Urinary bladder (tissue), 4 donors: ENCODE results near the gene ADAM12. TPM values are rescaled to one million over a fixed set of nuclear protein-coding genes. Genes with fewer than 3 reads are reported as not detected.

ENCODE experiments used
- DNase-seq: peaks from one replicate; pipeline ENCODE4 v3.0.0-alpha.2; 2015; ENCODE audit errors: extremely low spot score
- H3K27ac ChIP-seq: one replicate; pipeline ENCODE4 v1.5.1; 2013; ENCODE audit warnings: low read depth, mild to moderate bottlenecking, moderate library complexity
- H3K36me3 ChIP-seq: one replicate; pipeline ENCODE4 v1.6.1; 2013; ENCODE audit warnings: mild to moderate bottlenecking, moderate library complexity; ENCODE audit not compliant: insufficient read depth
- H3K4me1 ChIP-seq: one replicate; pipeline ENCODE4 v1.6.1; 2013; ENCODE audit warnings: mild to moderate bottlenecking, moderate library complexity; ENCODE audit not compliant: insufficient read depth
- H3K4me3 ChIP-seq: one replicate; pipeline ENCODE4 v1.5.1; 2013; ENCODE audit warnings: low read depth, low read length
- WGBS: extraction: QIAGEN DNeasy Blood & Tissue Kit; methylation state at CpG from one replicate; pipeline ENCODE4 v1.1.7; 2013; 5-methylcytosine and 5-hydroxymethylcytosine counted together
- polyA plus RNA-seq: library from polyadenylated mRNA; stranded (reverse); fragments of 200-250 nt; gene quantifications from one replicate; pipeline ENCODE4 v1.2.3, GENCODE V29; 2013
- total RNA-seq: library from RNA; depleted of rRNA; stranded (reverse); fragments of >200 nt; gene quantifications from one replicate; pipeline ENCODE4 v1.2.3, GENCODE V29; 2014
- donor health status: healthy with polysubstance abuse.
- donor health status: healthy.

ADAM12 gene
- total and polyA plus RNA-seq, 2 donors, result 2.1 to 95.0 TPM

- no peak for DNase-seq
- no peaks in the 10 kb centered on the region for H3K36me3 ChIP-seq
- WGBS, result 89% methylated on average over 6 of the region's 6 CpGs
- no peak overlapping the region for H3K27ac ChIP-seq
- H3K4me3 ChIP-seq, result no peak overlapping the region
- no peaks in the 10 kb centered on the region for H3K4me1 ChIP-seq
These were observed 313.3 kb downstream of the ADAM12 start for GRCh38 chr10:126075009-126075408.

- no peak for DNase-seq
- H3K36me3 ChIP-seq, result no peaks in the 10 kb centered on the region
- H3K4me3 ChIP-seq, result no peak overlapping the region
- 69% methylated on average over 3 of the region's 3 CpGs for WGBS
- no peak overlapping the region for H3K27ac ChIP-seq
- H3K4me1 ChIP-seq, result no peaks in the 10 kb centered on the region
These were observed 314.0 kb downstream of the ADAM12 start for GRCh38 chr10:126074291-126074690.

- no peak for DNase-seq
- no peak overlapping the region for H3K4me3 ChIP-seq
- H3K36me3 ChIP-seq, result no peaks in the 10 kb centered on the region
- WGBS, result 93% methylated on average over 1 of the region's 1 CpG
- no peak overlapping the region for H3K27ac ChIP-seq
- H3K4me1 ChIP-seq, result no peaks in the 10 kb centered on the region
These were observed 314.7 kb downstream of the ADAM12 start for GRCh38 chr10:126073606-126074005.

- no peaks in the 10 kb centered on the region for H3K4me1 ChIP-seq
- H3K36me3 ChIP-seq, result no peaks in the 10 kb centered on the region
- WGBS, result 90% methylated on average over 4 of the region's 4 CpGs
- no peak for DNase-seq
- H3K27ac ChIP-seq, result no peak overlapping the region
- H3K4me3 ChIP-seq, result no peak overlapping the region
These were observed 315.7 kb downstream of the ADAM12 start for GRCh38 chr10:126072622-126073021.

- DNase-seq, result no peak
These were observed 317.6 kb downstream of the ADAM12 start for GRCh38 chr10:126070476-126071215.

GRCh38 chr10:126068322-126068721 lies 320.0 kb downstream of the ADAM12 start:
- DNase-seq, result no peak
- WGBS, result 62% methylated on average over 2 of the region's 2 CpGs
- Histone ChIP-seq H3K27ac (no peak overlapping the region), H3K4me1 (no peaks in the 10 kb centered on the region), H3K36me3 (no peaks in the 10 kb centered on the region), H3K4me3 (no peak overlapping the region)

More at GRCh38 chr10:126070476-126071215, 317.6 kb downstream of the ADAM12 start:
- Histone ChIP-seq H3K4me3 (no peak overlapping the region), H3K4me1 (no peaks in the 10 kb centered on the region), H3K36me3 (no peaks in the 10 kb centered on the region), H3K27ac (no peak overlapping the region)
- WGBS, result 47% methylated on average over 8 of the region's 8 CpGs

- H3K36me3 ChIP-seq, result no peaks in the 10 kb centered on the region
- no peak overlapping the region for H3K4me3 ChIP-seq
- no peaks in the 10 kb centered on the region for H3K4me1 ChIP-seq
- WGBS, result 96% methylated on average over 10 of the region's 10 CpGs
- H3K27ac ChIP-seq, result no peak overlapping the region
- DNase-seq, result no peak
These were observed 321.8 kb downstream of the ADAM12 start for GRCh38 chr10:126066456-126066855.

GRCh38 chr10:126065751-126066377 lies 322.4 kb downstream of the ADAM12 start:
- no peak for DNase-seq
- H3K36me3 ChIP-seq, result no peaks in the 10 kb centered on the region
- H3K27ac ChIP-seq, result no peak overlapping the region
- no peaks in the 10 kb centered on the region for H3K4me1 ChIP-seq
- 80% methylated on average over 9 of the region's 9 CpGs for WGBS
- H3K4me3 ChIP-seq, result no peak overlapping the region

GRCh38 chr10:126064512-126064911 lies 323.8 kb downstream of the ADAM12 start:
- Histone ChIP-seq H3K27ac (no peak overlapping the region), H3K4me1 (no peaks in the 10 kb centered on the region), H3K36me3 (no peaks in the 10 kb centered on the region), H3K4me3 (no peak overlapping the region)
- DNase-seq, result no peak
- 98% methylated on average over 16 of the region's 16 CpGs for WGBS

GRCh38 chr10:126063353-126063791 lies 324.9 kb downstream of the ADAM12 start:
- WGBS, result 82% methylated on average over 6 of the region's 6 CpGs
- H3K4me3 ChIP-seq, result no peak overlapping the region
- no peak overlapping the region for H3K27ac ChIP-seq
- no peaks in the 10 kb centered on the region for H3K36me3 ChIP-seq
- no peaks in the 10 kb centered on the region for H3K4me1 ChIP-seq
- DNase-seq, result no peak

GRCh38 chr10:126062131-126063032 lies 325.9 kb downstream of the ADAM12 start:
- H3K27ac ChIP-seq, result no peak overlapping the region
- no peak overlapping the region for H3K4me3 ChIP-seq
- no peaks in the 10 kb centered on the region for H3K36me3 ChIP-seq
- WGBS, result 48% methylated on average over 11 of the region's 11 CpGs
- no peaks in the 10 kb centered on the region for H3K4me1 ChIP-seq
- DNase-seq, result no peak

GRCh38 chr10:126061526-126061925 lies 326.8 kb downstream of the ADAM12 start:
- Histone ChIP-seq H3K27ac (no peak overlapping the region), H3K4me3 (no peak overlapping the region), H3K4me1 (no peaks in the 10 kb centered on the region), H3K36me3 (no peaks in the 10 kb centered on the region)
- 88% methylated on average over 3 of the region's 3 CpGs for WGBS
- no peak for DNase-seq

- DNase-seq, result no peak
- WGBS, result 64% methylated on average over 11 of the region's 11 CpGs
- no peaks in the 10 kb centered on the region for H3K36me3 ChIP-seq
- H3K4me1 ChIP-seq, result no peaks in the 10 kb centered on the region
- H3K27ac ChIP-seq, result no peak overlapping the region
- no peak overlapping the region for H3K4me3 ChIP-seq
These were observed 327.9 kb downstream of the ADAM12 start for GRCh38 chr10:126060261-126060931.
